Natural killer cell (primary cell): ENCODE measurements around the gene CMBL. TPM values are rescaled to one million over a fixed set of nuclear protein-coding genes. Genes with fewer than 3 reads are reported as not detected.

Source experiments
- ATAC-seq, 3 donors: fragments of 150-1000 bp in 2 of 3; fragments of 200-7000 bp in 1 of 3; cut with Tn5 transposase; 1 replicate in 1 of 3; 2 replicates in 2 of 3; pipeline ENCODE4 v1.10.0; 2021; ENCODE audit warnings: mild to moderate bottlenecking in 2 of 3, moderate library complexity in 2 of 3
- DNase-seq, 2 donors: peaks; one replicate each; pipeline versions ENCODE4 v3.0.0 to v3.0.0-alpha.2; 2013 to 2021; ENCODE audit warnings: mixed read lengths in 1 of 2
- H3K27ac ChIP-seq: one replicate; pipeline ENCODE4 v1.5.1; 2013; ENCODE audit warnings: mild to moderate bottlenecking, low read length
- H3K27me3 ChIP-seq: one replicate; pipeline ENCODE4 v1.6.1; 2013; ENCODE audit warnings: low read length; ENCODE audit not compliant: control insufficient read depth, insufficient read depth
- H3K36me3 ChIP-seq: one replicate; pipeline ENCODE4 v1.6.1; 2013; ENCODE audit warnings: low read length; ENCODE audit not compliant: control insufficient read depth, insufficient read depth
- H3K4me1 ChIP-seq: one replicate; pipeline ENCODE4 v1.6.1; 2013; ENCODE audit warnings: low read length; ENCODE audit not compliant: control insufficient read depth, insufficient read depth
- H3K4me3 ChIP-seq: one replicate; pipeline ENCODE4 v1.5.1; 2013; ENCODE audit warnings: low read length
- H3K9me3 ChIP-seq: one replicate; pipeline ENCODE4 v1.6.1; 2013; ENCODE audit warnings: low read length; ENCODE audit not compliant: control insufficient read depth, insufficient read depth
- H3K27ac Mint-ChIP-seq, 2 donors: one replicate each; pipeline ENCODE4 v1.8.0; 2022; ENCODE audit warnings: mild to moderate bottlenecking in 2 of 2, mixed read lengths in 2 of 2, moderate library complexity in 1 of 2
- H3K27me3 Mint-ChIP-seq, 2 donors: one replicate each; pipeline ENCODE4 v1.8.0; 2022; ENCODE audit warnings: low read depth in 2 of 2, mixed read lengths in 2 of 2
- H3K36me3 Mint-ChIP-seq: one replicate; pipeline ENCODE4 v1.8.0; 2022; ENCODE audit warnings: mixed read lengths
- H3K4me1 Mint-ChIP-seq, 2 donors: one replicate each; pipeline ENCODE4 v1.8.0; 2022; ENCODE audit warnings: mixed read lengths in 2 of 2
- H3K4me3 Mint-ChIP-seq: one replicate; pipeline ENCODE4 v1.8.0; 2022; ENCODE audit warnings: mild to moderate bottlenecking, moderate library complexity, mixed read lengths
- H3K9me3 Mint-ChIP-seq, 2 donors: one replicate each; pipeline ENCODE4 v1.8.0; 2022; ENCODE audit warnings: mixed read lengths in 2 of 2
- CTCF ChIP-seq: fragments of 200-600 bp; IDR thresholded peaks from one replicate; pipeline ENCODE4 v1.8.0; 2022; ENCODE audit warnings: antibody characterized with exemption
- WGBS: methylation state at CpG from one replicate; pipeline ENCODE4 v1.1.7; 2013; ENCODE audit warnings: missing lambda C conversion rate; ENCODE audit not compliant: insufficient coverage; 5-methylcytosine and 5-hydroxymethylcytosine counted together
- intact Hi-C: fragments of 100-400 bp; cut with micrococcal nuclease; formaldehyde crosslinking; loops from one replicate; pipeline ENCODE4 v1.14.2; 2022
- total RNA-seq, 4 donors: library from RNA; stranded (reverse); fragments of 120-200 nt in 1 of 4; gene quantifications; one replicate each; pipeline versions ENCODE4 v1.2.3 to v1.2.4, GENCODE V29; 2013 to 2022

Gene CMBL
- 1 to 10 TPM in 1 of 3 donors, under 1 TPM in 1, not detected in 1; 0.45 to 1.0 TPM for total RNA-seq
- total RNA-seq (2013) = 0.20 TPM

- no peaks in the 10 kb centered on the region for H3K9me3 Mint-ChIP-seq
- intact Hi-C loops = no loop called here
- H3K27ac Mint-ChIP-seq = peak within 1 kb of the TSS in 1 of 2 donors; percentile 85
- Histone ChIP-seq H3K36me3 (no peaks in the 10 kb centered on the region), H3K27me3 (peaks cover 4% of the 10 kb centered on the region), H3K27ac (no peak within 1 kb of the TSS), H3K4me1 (no peaks in the 10 kb centered on the region), H3K9me3 (no peaks in the 10 kb centered on the region), H3K4me3 (peak within 1 kb of the TSS; percentile 37)
- peaks cover 8 to 14% of the 10 kb centered on the region in 2 donors for H3K4me1 Mint-ChIP-seq
- ATAC-seq (peak; percentile 71 to 89 (median 85)), DNase-seq (peak; percentile 21 to 35)
- no peaks in the 10 kb centered on the region for H3K36me3 Mint-ChIP-seq
- TF ChIP-seq CTCF = no peak
- H3K27me3 Mint-ChIP-seq = peaks cover 14 to 15% of the 10 kb centered on the region in 2 donors
- peak within 1 kb of the TSS; percentile 95 for H3K4me3 Mint-ChIP-seq
- WGBS = 2% methylated on average over 53 of the region's 56 CpGs
These were observed at the start of gene CMBL for GRCh38 chr5:10307206-10308148. TSS of gene CMBL (minus strand) at chr5:10307902. CDS start at chr5:10290762, 17,140 bp downstream.

GRCh38 chr5:10355071-10355889, 47.6 kb upstream of the CMBL start:
- H3K36me3 Mint-ChIP-seq = peaks cover 7% of the 10 kb centered on the region
- peak in 1 of 2 donors; percentile 50 for DNase-seq
- no peaks in the 10 kb centered on the region for H3K36me3 ChIP-seq
- ATAC-seq = no peak
- peaks cover 11% of the 10 kb centered on the region for H3K4me1 ChIP-seq
- no peaks in the 10 kb centered on the region for H3K9me3 Mint-ChIP-seq
- H3K4me1 Mint-ChIP-seq = peaks cover 38 to 41% of the 10 kb centered on the region in 2 donors
- no peak for TF ChIP-seq CTCF
- H3K4me3 Mint-ChIP-seq = peak overlapping the region; percentile 100
- no peaks in the 10 kb centered on the region for H3K9me3 ChIP-seq
- H3K27me3 ChIP-seq = no peaks in the 10 kb centered on the region
- no peaks in the 10 kb centered on the region for H3K27me3 Mint-ChIP-seq
- peak overlapping the region; percentile 97 to 98 for H3K27ac Mint-ChIP-seq
- peak overlapping the region; percentile 89 for H3K4me3 ChIP-seq
- intact Hi-C loops = loop anchor here (2.0 to 5.0 kb wide), 2 partner anchors 22 to 42 kb away; no protein-coding TSS in a partner anchor
- WGBS = 16% methylated on average over 11 of the region's 16 CpGs
- peak overlapping the region; percentile 96 for H3K27ac ChIP-seq

GRCh38 chr5:10354048-10354872, 46.6 kb upstream of the CMBL start:
- TF ChIP-seq CTCF = no peak
- H3K9me3 Mint-ChIP-seq = no peaks in the 10 kb centered on the region
- intact Hi-C loops = loop anchor here (2.0 to 5.0 kb wide), 2 partner anchors 23 to 88 kb away; partner anchors contain the start of gene ROPN1L
- Histone ChIP-seq H3K27me3 (no peaks in the 10 kb centered on the region), H3K4me1 (peaks cover 11% of the 10 kb centered on the region), H3K27ac (peak overlapping the region; percentile 96), H3K9me3 (no peaks in the 10 kb centered on the region), H3K4me3 (peak overlapping the region; percentile 89), H3K36me3 (no peaks in the 10 kb centered on the region)
- under 1% methylated on average over 50 of the region's 54 CpGs for WGBS
- ATAC-seq (peak; percentile 4 to 16 (median 7)), DNase-seq (peak; percentile 51 to 61)
- peaks cover 7% of the 10 kb centered on the region for H3K36me3 Mint-ChIP-seq
- peaks cover 31 to 41% of the 10 kb centered on the region in 2 donors for H3K4me1 Mint-ChIP-seq
- H3K27me3 Mint-ChIP-seq = no peaks in the 10 kb centered on the region
- H3K4me3 Mint-ChIP-seq = peak overlapping the region; percentile 100
- H3K27ac Mint-ChIP-seq = peak overlapping the region; percentile 97 to 98
